BE2C (cell line): ENCODE measurements around the gene SRMS.

ENCODE experiments used
- DNase-seq: peaks from one replicate; pipeline ENCODE4 v3.0.0-alpha.2; 2020
- H3K27me3 ChIP-seq: fragments of 250-450 bp; sonication (Bioruptor Pico); 2 replicates; pipeline ENCODE4 v1.5.1; 2020; ENCODE audit warnings: mild to moderate bottlenecking
- H3K36me3 ChIP-seq: fragments of 250-450 bp; sonication (Bioruptor Pico); 2 replicates; pipeline ENCODE4 v1.5.1; 2020; ENCODE audit warnings: mild to moderate bottlenecking
- H3K4me1 ChIP-seq: fragments of 250-450 bp; sonication (Bioruptor Pico); 2 replicates; pipeline ENCODE4 v1.5.1; 2020
- H3K4me3 ChIP-seq: 2 replicates; pipeline ENCODE4 v1.5.1; 2011; ENCODE audit warnings: low read depth, low read length
- H3K9me3 ChIP-seq: fragments of 250-450 bp; sonication (Bioruptor Pico); 2 replicates; pipeline ENCODE4 v1.5.1; 2020
- CTCF ChIP-seq: IDR thresholded peaks from 2 replicates; pipeline ENCODE4 v1.5.1; 2012; ENCODE audit warnings: mild to moderate bottlenecking, low read depth, low read length

Gene SRMS

DNA sequence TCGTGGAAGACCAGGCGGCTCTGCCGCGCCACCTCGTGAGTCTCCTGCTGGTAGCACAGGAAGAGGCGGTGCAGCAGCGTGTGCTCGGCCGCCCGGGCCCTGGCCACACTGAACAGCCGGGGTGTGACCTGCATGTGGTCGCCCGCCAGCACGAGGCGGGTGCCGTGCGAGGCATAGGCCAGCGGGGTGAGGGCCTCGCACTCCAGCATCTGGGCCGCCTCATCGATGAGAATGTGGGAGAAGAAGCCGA lies 19.5 kb upstream of the SRMS start:
- Histone ChIP-seq H3K36me3 (no peaks in the 10 kb centered on the region), H3K4me3 (no peak overlapping the region), H3K27me3 (no peaks in the 10 kb centered on the region), H3K4me1 (no peaks in the 10 kb centered on the region), H3K9me3 (no peaks in the 10 kb centered on the region)
- TF ChIP-seq CTCF = no peak
- no peak for DNase-seq

- no peaks in the 10 kb centered on the region for H3K27me3 ChIP-seq
- no peak for TF ChIP-seq CTCF
- H3K9me3 ChIP-seq = no peaks in the 10 kb centered on the region
Measured at GRCh38 chr20:63566395-63567135, 19.0 kb upstream of the SRMS start.

GRCh38 chr20:63565699-63566335 lies 18.3 kb upstream of the SRMS start:
- H3K4me1 ChIP-seq = no peaks in the 10 kb centered on the region
- no peak for TF ChIP-seq CTCF
- no peaks in the 10 kb centered on the region for H3K27me3 ChIP-seq
- H3K36me3 ChIP-seq = no peaks in the 10 kb centered on the region
- H3K4me3 ChIP-seq = no peak overlapping the region
- H3K9me3 ChIP-seq = no peaks in the 10 kb centered on the region
- no peak for DNase-seq

More at GRCh38 chr20:63566395-63567135, 19.0 kb upstream of the SRMS start:
- no peaks in the 10 kb centered on the region for H3K4me1 ChIP-seq
- H3K4me3 ChIP-seq = no peak overlapping the region
- H3K36me3 ChIP-seq = no peaks in the 10 kb centered on the region
- no peak for DNase-seq

DNA sequence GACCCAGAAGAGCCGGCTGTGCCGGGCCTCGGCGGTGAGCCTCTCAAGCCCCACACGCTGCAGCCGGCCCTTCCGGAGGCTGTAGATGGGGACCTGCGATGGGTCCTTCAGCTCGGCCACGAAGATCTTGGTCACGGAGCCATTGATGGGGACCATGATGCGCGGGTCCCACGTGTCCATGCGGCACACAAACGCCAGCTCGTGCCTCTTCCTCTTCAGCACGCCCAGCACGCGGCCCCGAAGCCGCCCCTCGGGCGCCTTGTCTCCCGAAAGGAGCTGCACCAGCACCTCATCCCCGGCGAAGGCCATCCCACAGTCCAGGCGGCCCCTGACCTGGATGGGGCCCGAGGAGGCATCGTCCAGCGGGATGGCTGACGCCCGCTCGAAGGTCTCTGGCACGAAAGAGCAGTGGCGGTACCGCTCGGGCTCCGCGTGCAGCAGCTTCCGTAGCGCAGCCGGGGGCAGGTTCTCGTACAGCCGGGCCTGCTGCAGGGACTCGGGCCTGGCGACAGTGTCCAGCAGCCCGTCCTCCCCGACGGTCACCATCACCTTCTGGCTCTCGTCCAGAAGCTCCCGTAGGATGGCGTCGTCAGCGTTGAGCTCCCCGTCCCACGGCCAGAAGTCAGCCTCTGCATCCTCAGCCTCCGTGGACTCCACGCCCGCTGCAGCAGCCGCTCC lies 17.6 kb upstream of the SRMS start:
- no peak for TF ChIP-seq CTCF
- no peak overlapping the region for H3K4me3 ChIP-seq
- no peaks in the 10 kb centered on the region for H3K27me3 ChIP-seq
- H3K36me3 ChIP-seq = no peaks in the 10 kb centered on the region
- no peaks in the 10 kb centered on the region for H3K4me1 ChIP-seq
- no peak for DNase-seq
- H3K9me3 ChIP-seq = no peaks in the 10 kb centered on the region

GRCh38 chr20:63564036-63564810 lies 16.7 kb upstream of the SRMS start:
- H3K36me3 ChIP-seq = no peaks in the 10 kb centered on the region
- no peaks in the 10 kb centered on the region for H3K9me3 ChIP-seq
- no peaks in the 10 kb centered on the region for H3K27me3 ChIP-seq
- no peak for DNase-seq
- no peaks in the 10 kb centered on the region for H3K4me1 ChIP-seq
- no peak overlapping the region for H3K4me3 ChIP-seq
- TF ChIP-seq CTCF = no peak
